DLD1 (cell line): ENCODE measurements around the gene SOX10.

Experiments
- in situ Hi-C: cut with HindIII; loops from 2 replicates; pipeline ENCODE4 v1.10.0; 2017; ENCODE audit warnings: low sequenced_read_pairs

The SOX10 gene

DNA sequence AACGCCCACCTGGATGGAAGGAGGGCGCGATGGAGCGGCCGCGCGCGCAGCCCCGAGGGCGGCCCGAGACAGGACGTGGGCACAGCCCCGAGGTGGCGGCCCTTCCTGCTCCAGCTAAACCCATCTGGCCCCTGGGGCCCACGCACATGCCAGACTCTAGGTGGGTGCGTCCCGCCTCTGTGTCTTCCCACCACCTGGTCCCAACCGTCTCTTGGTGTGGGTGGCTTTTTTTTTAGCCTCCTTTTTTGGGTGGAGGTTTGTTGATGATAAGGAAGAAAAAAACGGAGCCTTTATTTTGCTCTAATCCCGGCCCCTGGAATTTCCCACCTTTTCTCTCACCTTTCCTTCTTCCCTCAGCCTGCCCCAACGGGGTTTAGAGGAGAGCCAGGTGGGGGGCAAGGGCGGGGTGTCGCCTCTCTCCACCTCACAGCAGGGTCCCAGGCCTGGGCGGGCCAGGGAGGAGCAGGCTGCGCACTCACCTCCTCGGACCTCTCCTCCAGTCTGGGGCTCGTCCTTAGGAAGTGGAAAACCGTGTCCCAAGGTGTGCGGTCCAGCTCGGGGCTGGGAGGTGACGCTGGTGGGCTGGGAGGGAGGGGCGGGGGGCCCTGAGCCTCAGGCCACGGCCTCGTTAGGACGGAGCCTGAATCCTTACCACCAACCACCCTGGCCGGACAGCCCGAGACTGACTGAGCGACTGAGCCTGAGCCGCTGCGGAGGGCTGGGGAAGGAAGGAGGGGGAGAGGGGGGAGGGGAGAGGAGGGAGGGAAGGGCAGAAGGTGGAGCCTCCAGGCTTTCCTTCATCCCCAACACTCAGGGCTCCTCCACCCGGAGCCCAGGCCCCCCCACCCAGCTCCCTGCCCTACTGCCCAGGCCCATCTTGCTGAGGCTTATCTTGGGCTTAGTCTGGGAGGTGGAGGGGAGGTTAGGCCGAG, at the start of gene SOX10:
Gene SOX10 (minus strand): TSS at position 696 of the 932 bp plus-strand sequence. CDS start 771 bp downstream, outside the sequence.
- in situ Hi-C loops: no loop called here

DNA sequence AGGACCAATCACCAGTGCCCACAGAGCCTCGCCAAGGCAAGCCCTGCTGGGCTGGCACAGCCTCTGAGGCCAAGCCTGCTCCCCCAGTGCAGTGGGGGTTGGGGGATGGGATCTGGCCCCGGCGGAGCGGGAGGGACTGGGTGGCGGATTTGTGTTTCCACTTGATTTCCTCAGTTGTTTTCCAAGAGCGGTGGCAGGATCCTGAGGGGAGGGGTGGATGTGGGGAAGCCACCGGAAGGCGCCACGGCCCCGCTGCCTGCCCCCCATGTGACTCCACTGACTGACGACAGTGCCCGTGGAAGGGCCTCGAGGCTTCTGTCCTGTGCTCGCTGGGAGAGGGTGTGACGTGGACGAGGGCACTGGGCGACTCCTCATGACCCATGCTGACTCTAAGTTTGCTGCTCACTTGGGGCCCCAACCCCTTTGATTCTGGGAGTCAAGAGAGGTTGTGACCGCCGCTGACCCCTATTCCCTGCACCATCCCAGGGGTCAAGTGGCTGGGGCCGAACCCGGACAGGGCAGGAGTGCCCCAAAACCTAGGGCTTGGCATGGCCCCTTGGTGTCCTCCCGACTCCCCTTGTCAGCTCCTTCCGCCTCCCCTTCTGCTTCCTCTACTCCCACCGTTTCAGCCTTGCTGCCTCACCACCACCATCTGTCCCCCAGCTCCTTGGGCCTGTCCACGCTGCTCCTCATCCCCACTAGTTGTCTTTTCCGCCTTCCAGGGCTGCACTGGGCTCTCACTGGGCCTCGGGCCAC, 49.3 kb upstream of the SOX10 start:
- in situ Hi-C loops: no loop called here

DNA sequence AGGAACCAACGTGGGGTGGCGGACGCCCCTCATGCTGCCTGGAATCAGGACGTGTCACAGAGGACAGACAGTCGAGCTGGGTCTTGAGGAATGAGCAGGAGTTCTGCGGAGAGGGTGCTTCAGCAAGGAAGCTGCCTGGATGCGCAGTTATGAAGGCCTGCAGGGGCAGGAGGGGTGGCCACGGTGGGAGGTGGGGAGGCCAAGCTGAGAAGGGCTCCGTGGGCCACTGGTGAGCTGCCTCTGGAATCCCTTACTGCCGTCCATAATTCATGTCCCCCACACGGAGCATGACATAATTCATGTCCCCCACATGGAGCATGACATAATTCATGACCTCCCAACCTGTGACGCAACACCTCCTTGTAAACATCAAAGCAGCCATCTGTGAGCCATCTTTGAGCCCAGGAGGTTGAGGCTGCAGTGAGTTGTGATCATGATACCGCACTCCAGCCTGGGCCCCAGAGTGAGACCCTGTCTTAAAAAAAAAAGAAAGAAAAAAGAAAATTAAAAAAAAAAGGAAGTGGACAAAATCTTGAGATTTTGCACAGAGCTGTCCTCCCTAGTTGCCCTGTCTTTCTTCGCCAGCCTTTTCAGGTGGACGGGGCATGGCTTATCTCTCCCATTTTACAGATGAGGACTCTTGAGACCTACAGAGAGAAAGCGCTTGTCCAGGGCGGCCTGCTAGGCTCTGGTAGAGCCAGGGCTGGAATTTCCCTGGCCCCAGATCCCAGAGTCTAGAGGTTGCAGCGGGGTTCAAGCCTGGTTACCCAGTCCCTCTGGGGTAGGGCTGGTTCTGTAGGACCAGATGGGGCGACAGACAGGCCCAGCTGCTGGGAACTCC, 48.5 kb upstream of the SOX10 start:
- in situ Hi-C loops: no loop called here

DNA sequence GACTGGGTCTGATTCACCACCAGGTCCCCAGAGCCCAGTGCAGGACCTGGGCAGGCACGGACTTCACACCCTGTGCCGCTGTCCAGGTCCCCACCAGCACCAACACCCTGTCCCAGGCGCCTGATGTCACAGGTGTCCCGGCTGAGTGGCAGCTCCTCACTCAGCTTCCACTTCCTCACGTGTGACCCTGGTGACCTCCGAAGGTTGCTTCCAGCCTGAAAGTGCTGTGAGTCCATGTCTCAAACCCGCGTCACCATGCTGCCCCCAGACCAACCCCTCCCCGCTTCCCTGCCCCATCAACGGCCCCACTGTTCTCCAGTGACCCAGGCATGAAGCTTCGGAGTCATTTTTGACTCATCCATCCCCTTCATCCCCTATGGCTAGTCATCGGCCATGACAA, 47.1 kb upstream of the SOX10 start:
- in situ Hi-C loops: no loop called here

DNA sequence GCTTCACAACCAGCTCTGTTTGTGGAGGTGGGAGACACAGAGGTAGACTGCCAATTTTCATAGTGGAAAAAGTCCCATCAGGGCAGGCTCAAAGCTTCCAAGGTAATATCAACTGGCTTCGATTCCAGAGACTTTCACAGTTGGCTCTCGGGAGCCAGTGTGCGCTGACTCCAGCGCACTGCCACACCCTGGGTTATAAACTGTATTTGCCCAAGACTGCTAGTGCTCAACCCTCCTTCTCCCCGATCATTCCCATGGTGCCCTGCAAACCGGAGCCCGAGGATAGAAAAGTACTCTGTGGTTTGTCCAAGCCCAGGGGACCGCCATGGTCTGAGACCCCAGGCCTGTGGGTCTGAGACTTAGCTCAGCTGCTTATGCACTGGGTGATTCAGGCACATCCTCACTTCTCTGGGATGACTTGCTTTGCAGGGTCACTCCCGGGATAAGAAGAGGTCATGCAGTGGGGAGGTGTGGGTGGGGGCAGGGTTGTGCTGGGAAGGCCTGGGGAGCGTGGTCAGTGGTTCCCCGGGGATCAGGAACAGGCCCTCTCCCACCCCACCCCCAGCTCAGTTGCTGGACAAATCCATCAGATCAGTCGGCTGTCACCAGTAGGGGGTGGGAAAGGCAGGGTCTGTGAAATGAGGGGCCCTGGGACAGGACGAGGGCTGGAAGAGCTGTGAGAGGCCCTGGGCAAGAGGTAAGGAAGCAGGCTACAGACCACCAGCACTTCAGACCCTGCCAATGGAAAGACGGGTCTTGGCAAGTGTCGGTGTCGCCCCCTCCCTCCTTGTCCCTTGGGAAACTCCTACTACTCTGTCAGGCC, 46.2 kb upstream of the SOX10 start:
- in situ Hi-C loops: no loop called here

DNA sequence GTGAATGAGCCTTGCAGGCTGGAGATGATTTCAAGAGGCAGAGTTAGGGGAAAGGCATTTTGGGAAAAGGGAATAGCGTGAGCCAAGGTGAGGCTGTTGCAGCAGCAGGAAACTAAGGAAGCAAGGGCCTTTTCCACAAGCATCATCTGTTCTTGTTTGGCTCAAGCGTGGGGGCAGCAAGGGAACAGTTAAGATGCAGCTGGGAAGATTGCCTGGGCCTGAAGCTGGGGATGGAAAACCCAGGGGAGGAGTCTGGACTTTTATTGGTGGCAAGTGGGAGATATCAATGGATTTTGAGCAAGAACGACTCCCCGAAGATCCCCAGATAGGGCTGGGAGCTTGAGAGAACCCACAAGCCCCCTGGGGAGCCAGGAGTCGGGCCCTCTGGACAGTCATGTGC, 45.5 kb upstream of the SOX10 start:
- in situ Hi-C loops: no loop called here

DNA sequence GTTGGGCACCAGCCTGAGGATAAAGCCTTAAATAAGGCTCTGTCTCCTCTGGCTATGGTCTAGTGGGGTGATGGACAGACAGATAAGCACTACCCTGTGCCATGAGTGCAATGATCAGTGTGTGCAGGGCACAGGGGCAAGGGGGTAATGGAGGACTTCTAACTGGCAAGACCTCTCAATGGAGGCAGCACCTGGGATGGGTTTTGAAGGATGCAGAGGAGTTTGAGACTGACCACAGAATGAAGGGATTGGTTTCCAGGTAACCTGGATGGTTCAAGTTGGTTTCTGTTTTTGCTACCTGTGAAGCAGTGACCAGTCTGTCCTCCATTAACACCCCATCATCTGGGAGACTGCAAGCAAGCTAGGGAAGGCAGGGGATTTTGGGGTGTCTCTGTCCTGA, 45.0 kb upstream of the SOX10 start:
- in situ Hi-C loops: no loop called here

DNA sequence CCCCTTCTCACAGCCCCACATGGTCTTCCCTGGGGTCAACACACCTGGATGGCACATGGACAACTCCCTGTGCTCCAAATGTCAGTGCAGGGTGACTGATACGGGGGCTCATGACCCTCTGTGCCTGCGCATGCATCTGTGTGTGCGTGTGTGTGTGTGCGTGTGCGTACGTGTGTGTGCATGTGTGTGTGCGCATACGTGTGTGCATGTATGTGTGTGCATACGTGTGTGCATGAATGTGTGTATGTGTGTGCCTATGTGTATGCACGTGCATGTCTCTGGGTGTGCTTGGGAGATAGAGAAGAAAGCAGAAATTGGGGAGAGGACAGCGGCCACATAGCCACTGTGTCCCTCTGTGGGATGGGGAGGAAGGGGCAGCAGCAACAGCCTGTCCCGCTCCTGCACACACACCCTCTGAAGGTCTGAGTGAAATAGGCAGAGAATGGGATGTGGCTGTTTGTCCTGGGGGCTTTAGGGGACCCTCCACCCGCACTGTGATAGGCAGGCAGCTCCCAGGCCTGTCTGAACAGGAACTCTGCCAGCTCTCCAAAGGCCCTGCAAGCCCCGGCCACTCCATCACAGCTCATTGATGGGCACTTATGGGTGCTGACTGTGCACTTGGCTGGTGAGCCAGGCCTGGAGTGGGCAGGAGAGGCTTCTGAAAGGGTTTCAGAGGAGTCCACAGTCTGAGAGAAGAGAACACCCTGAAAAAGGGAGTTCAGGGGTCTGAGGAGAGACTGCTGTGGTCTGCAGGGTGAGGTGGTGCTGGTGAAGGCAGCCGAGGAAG, 44.2 kb upstream of the SOX10 start:
- in situ Hi-C loops: no loop called here

DNA sequence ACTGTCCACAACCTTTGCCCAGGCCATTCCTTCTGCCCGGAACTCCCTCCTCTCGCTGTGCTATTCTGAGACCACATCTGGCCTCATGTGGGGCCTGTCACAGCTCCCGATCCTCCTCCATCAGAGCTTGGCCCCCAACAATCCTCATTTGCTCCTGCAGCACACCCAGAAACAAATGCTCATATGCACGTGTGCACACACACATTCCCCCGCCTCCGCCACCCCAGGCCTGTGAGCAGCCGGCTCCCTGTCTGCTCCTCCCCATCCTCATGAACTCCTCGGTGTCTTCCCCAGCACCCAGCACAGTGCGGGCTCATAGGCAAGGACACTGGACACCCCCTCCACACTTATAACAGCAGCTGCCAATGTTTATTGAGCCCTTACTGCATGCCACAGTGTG, 43.1 kb upstream of the SOX10 start:
- in situ Hi-C loops: no loop called here

DNA sequence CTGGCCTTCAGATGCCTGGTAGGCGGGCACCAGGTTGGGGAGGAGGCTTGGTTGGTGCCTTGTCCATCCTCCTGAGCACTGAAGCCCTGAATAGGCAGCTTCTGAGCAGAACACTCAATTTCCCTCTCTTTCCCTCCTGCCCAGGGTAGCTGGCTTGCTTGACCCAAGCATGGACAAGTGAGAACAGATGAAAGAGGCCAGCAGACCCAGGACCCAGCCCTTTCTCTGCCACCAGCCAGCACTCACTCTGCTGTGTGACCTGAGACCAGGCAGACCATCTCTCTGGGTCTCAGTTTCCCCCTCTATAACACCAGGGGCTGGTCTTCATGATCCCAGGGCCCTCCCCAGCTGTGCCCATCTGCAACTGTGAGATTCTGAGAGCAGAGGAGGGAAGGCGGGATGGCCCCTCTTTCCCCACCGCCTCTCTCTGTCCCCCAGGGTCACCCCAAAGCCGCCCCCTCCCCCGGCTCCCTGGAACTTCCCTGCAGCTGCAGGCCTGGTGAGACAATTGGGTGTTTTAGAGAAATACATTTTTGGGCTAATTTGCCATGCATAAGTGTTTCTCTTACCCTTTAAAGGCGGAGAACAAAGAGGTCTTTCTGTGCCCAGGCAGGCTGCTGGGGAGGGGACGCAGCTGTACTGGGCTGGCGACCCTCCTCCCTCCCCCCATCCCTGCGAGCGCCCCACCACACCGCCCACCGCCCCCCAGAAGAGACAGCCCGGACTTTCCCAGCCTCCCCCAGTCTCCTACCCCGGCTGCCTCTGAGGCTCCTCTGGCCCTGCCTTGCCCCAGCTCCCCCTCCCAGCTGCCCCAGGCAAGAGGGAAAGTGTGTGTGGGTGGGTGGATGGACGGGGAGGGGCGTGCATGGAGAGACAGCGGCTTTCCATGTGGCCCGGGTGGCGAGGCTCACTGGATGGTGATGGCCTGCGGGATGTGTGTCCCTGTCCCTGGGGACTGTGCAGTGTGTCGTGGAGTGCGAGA, 42.1 kb upstream of the SOX10 start:
- in situ Hi-C loops: no loop called here

DNA sequence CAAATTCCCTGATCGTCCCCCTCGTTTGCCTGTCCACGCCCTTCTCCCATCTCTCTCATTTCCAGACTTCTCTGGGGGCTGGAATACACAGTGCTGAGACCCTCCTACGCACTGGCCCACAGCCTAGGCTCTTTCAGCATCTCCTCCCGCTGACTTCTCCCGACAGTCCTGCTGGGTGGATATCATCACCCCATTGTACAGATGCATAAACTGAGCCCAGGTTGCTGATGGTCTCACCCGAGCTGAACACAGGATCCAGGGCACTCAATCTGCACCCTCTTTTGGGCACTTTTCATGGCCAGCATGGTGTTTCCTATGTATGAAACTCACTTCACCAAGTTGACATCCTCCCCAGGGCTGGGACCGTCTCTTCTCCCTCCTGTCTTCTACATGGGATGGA, 41.2 kb upstream of the SOX10 start:
- in situ Hi-C loops: no loop called here

DNA sequence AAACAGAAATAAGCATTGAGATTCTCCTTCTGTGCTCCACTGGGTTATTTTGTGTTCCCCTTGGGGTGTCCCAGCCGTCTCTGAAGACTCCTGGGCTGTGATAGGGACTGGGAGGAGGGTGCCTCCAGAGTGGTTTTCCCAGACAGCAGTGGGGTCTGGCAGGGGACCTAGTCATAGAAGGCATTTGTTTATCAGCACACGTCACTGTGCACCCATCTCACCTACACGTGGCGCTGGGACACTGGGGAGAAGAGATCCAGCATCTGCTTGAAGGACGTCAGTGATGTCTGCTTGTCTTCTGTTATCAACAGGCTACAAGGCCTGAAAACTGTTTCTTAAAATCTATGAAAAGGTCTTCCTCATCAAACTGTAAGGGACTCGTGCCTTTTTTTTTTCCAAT, 38.7 kb upstream of the SOX10 start:
- in situ Hi-C loops: no loop called here

DNA sequence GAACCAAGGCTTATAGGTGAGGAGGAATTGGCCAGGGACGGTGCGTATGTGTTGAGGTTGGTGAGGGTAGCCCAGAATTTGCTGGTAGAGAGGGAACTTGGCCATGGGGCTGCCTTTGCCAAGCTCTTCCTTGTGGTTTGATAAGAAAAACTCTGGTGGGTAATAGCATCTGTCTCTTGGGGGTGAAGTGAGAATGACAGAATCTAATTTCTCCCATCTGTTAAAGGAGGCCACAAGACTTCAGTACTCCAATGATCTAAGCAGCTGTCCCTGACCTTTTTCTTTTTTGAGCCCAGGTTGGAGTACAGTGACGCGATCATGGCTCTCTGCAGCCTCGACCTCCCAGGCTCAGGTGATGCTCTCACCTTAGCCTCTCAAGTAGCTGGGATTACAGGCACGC, 36.9 kb upstream of the SOX10 start:
- in situ Hi-C loops: no loop called here

DNA sequence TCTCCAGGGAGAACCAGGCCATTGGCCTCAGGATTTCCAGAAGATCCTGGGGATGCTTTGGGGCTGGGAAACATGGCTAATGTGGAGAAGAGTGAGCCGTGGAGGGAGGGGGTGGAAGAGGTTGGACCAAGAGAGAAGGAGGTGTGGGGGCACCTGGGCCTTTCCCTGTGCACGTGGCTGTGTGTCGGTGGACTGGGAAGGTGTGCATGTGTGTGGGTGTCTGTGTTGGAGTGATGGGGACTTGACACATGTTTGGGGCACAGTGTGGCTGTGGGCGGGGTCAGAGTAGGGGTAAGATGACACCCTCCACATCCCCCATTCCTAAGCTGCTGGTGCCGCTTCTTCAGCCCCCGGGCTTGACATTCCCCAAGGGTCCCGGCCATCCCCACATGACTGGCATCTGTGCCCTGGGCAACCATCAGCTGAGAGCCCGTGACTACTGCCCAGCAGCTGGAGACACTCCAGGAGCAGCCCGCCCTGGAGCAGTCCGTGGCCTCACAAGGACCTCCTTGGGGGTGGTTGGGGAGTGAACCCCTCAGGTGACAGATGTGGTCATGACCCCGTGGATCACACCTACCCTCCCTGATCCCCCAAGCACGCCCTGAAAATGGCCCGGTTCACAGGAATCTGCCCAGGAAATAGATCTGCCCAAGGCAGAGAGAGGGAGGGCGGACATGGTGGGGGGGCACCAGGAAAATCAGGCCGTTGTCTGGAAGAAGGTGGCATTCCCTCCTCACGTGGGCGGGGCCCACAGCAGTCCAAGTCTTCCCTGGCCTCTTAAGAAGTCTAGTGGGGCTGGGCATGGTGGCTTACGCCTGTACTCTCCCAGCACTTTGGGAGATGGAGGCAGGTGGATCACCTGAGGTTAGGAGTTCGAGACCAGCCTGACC, 34.8 kb upstream of the SOX10 start:
- in situ Hi-C loops: no loop called here

DNA sequence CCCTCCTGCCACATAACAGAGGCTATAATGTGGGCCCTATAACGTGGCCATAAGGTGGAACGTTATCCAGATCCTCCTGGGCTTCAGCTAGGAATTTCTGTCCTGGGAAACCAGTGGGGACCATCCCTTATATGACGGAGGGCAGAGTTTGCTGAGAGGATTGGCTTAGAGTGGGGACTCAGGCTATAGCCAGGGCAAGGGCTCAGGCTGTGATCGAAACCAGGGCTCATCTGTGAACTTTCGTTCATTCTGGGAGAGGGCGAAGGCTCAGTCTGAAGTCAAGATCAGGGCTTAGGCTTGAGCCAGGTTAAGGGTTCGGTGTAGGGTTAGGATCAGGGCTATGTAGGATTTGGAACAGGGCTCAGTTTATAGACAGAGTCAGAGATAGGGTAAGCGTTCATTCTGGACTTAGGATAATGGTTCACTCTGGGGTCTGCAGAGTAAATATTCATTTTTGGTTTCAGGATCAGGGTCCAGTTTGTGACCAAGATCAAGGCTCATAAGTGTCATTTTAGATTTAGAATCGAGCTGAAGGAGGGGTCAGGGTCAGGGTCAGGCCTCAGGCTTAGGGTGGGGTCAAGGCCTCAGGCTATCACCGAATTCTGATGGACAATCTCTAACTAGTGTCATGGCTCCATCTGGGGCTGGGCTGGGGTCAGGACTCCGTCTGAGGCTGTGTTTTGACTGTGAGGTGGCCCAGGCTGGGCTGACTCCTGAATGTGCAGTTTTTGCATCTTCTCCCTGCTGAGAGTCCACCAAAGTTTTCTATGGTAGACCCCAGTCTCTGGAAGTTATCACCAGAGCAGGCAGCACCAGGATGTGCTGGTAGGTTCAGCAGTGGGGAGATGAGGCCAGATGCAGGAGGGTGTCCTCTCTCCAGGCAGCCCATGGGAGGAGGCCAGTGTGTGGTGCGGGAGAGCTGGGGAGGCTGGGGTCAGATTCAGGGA, 33.9 kb upstream of the SOX10 start:
- in situ Hi-C loops: no loop called here

DNA sequence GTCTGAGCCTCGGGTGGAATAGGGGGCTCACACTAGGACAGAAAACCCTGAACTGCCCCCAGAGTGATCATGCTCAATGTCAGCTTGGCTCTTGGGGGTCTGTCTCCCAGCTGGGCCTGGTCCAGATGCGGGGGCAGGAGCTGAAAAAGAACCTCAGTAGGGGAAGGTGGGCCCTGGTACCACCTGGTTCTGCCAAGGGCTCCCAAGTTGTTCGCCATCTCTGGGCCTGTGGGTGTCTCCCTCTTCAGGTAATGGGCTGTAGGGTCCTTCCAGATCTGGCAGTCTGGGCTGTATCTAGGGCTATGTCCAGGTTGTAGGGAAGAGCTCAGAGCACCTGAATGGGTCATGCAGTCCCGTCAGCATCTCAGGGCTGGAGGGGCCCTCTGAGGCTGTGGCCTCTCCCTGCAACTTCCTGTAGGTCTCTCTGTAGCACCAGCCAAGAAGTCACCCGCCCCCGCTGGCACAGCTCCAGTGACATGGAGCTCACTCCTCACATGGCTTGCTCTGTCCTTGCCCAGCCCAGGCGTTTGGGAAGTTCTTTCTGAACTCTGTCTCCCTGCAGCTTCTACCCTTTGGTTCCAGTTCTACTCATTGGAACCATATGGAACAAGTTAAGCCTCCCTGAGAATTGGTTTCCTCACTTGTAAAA, 33.0 kb upstream of the SOX10 start:
- in situ Hi-C loops: no loop called here
